Colonic mucosa (tissue), 4 donors: ENCODE measurements around the gene PRDM13. TPM values are rescaled to one million over a fixed set of nuclear protein-coding genes. Genes with fewer than 3 reads are reported as not detected.
"Not testable (repeated sequence)": the region's sequence is repeated elsewhere in the genome, so short reads cannot be mapped to it uniquely, and the experiment has no call there.

ENCODE experiments used
- DNase-seq: peaks from one replicate; pipeline ENCODE4 v3.0.0-alpha.2; 2020
- H3K27ac ChIP-seq: fragments of 200-600 bp; one replicate; pipeline ENCODE4 v1.8.0; 2021
- H3K27me3 ChIP-seq: fragments of 200-600 bp; one replicate; pipeline ENCODE4 v1.8.0; 2021
- H3K36me3 ChIP-seq: fragments of 200-600 bp; one replicate; pipeline ENCODE4 v1.8.0; 2021
- H3K4me1 ChIP-seq: fragments of 200-600 bp; one replicate; pipeline ENCODE4 v1.8.0; 2021; ENCODE audit warnings: mild to moderate bottlenecking
- H3K4me3 ChIP-seq: fragments of 200-600 bp; one replicate; pipeline ENCODE4 v1.8.0; 2021
- H3K9ac ChIP-seq, 2 donors: one replicate each; pipeline ENCODE4 v1.7.0; 2013; ENCODE audit warnings: control low read depth in 2 of 2, low read depth in 2 of 2, low read length in 2 of 2
- H3K9me3 ChIP-seq: fragments of 200-600 bp; one replicate; pipeline ENCODE4 v1.8.0; 2021
- intact Hi-C: fragments of 100-400 bp; cut with DNase I; formaldehyde crosslinking; loops from one replicate; pipeline ENCODE4 v1.14.1; 2022
- total RNA-seq, 2 donors: library from RNA; stranded (reverse); fragmentation: NEBNext Ultra II Directional in 1 of 2; extraction: Animal tissue kit (Norgen Biotek cat#: 25700) in 1 of 2; gene quantifications; one replicate each; pipeline ENCODE4 v1.2.1, GENCODE V29; 2021
- TF ChIP-seq, protein P1 (sequence below): fragments of 200-600 bp; IDR thresholded peaks from one replicate; pipeline ENCODE4 v1.8.0; 2022; ENCODE audit warnings: antibody characterized with exemption, mild to moderate bottlenecking
- donor health status: healthy.
- donor health status: DM: no; HTN: no; CAD: no.
- donor health status: DM: no; HTN: no; CAD: no.

The PRDM13 gene
- total RNA-seq, 2 donors from 2014 or later, result not detected

DNA sequence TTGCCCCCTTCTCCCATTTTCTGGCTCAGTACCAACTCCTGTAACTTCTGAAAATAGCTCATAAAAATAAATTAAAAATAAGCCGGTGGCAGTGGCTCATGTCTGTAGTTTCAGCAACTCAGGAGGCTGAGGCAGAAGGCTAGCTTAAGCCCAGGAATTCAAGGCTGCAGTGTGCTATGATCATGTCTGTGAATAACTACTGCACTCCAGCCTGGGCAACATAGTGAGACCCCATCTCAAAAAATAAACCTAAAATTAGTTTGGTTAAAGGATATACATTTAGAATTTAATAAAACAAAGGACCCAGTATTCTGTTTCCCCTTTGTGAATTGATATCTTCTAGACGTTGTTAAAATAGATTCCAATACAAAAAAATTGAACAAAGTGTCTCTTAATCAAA lies 10.5 kb downstream of the PRDM13 start:
- Histone ChIP-seq H3K27me3 (peaks cover 75% of the 10 kb centered on the region), H3K4me3 (no peak overlapping the region), H3K9ac (no peak overlapping the region), H3K4me1 (peaks cover 12% of the 10 kb centered on the region), H3K27ac (no peak overlapping the region), H3K9me3 (no peaks in the 10 kb centered on the region), H3K36me3 (no peaks in the 10 kb centered on the region)
- TF ChIP-seq, protein P1, sequence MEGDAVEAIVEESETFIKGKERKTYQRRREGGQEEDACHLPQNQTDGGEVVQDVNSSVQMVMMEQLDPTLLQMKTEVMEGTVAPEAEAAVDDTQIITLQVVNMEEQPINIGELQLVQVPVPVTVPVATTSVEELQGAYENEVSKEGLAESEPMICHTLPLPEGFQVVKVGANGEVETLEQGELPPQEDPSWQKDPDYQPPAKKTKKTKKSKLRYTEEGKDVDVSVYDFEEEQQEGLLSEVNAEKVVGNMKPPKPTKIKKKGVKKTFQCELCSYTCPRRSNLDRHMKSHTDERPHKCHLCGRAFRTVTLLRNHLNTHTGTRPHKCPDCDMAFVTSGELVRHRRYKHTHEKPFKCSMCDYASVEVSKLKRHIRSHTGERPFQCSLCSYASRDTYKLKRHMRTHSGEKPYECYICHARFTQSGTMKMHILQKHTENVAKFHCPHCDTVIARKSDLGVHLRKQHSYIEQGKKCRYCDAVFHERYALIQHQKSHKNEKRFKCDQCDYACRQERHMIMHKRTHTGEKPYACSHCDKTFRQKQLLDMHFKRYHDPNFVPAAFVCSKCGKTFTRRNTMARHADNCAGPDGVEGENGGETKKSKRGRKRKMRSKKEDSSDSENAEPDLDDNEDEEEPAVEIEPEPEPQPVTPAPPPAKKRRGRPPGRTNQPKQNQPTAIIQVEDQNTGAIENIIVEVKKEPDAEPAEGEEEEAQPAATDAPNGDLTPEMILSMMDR, result no peak
- DNase-seq, result no peak
- intact Hi-C loops, result loop anchor here (10.0 kb wide), 1 partner anchor 152 kb away; no protein-coding TSS in a partner anchor

DNA sequence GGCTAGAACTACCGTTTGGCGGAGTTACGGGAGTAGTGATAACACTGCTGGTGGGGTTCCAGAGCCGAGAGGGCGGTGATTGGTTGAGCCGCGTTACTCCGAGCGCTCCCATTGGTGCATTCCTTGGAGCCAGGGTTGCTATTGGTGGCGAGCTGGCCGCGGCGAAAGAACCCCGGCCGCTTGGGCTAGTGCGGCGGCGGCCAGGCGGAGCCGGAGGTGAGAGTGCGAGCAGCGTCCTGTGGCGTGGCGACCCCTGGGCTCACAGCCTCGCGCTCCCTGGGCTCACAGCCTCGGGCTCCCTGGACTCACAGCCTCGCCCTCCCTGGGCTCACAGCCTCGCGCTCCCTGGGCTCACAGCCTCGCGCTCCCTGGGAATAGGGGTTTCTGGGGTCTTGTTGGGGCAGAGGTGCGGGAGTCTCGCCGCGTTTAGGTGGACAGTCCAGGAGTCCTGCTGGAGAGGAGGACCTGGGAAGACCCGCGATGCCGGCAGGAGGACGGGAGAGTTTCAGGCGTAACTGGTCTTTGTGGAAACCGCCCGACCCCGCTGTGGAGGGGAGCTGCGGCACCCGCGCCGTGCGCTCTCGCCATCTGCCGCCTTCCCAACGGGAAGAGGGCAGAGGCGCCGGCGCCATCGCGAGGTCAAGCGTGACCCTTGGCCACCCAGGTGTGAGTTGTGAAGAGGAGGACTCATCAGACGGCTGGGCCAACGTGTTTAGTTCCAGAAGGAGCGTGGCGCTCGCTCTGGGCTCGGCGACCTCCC lies 12.2 kb downstream of the PRDM13 start:
- TF ChIP-seq, protein P1, result no peak
- peaks cover 11% of the 10 kb centered on the region for H3K4me1 ChIP-seq
- no peak for DNase-seq
- H3K4me3 ChIP-seq, result no peak overlapping the region
- H3K27me3 ChIP-seq, result peaks cover 60% of the 10 kb centered on the region
- intact Hi-C loops, result loop anchor here (10.0 kb wide), 1 partner anchor 154 kb away; no protein-coding TSS in a partner anchor
- H3K9ac ChIP-seq, result no peak overlapping the region
- no peak overlapping the region for H3K27ac ChIP-seq
- H3K36me3 ChIP-seq, result no peaks in the 10 kb centered on the region
- no peaks in the 10 kb centered on the region for H3K9me3 ChIP-seq

DNA sequence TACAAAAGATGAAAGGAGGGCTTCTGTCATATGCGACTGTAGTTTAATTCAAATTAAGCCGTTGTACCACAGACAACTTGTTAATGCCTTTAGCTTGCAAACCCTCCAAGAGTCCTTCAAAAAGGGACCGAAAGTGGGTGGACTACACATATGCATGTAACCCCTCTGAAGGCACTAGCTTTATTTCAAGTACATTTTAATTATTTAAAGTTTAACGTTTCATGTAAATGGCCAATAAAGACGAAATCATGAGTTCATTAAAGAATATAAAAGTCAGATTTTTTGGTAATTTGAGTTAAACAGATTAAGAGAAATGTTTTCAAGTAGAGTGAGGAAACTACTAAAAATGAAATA lies 12.8 kb downstream of the PRDM13 start:
- Histone ChIP-seq H3K36me3 (no peaks in the 10 kb centered on the region), H3K27me3 (peaks cover 55% of the 10 kb centered on the region), H3K4me3 (no peak overlapping the region), H3K27ac (no peak overlapping the region), H3K9me3 (no peaks in the 10 kb centered on the region), H3K9ac (no peak overlapping the region), H3K4me1 (peaks cover 6% of the 10 kb centered on the region)
- intact Hi-C loops, result loop anchor here (10.0 kb wide), 1 partner anchor 155 kb away; no protein-coding TSS in a partner anchor
- TF ChIP-seq, protein P1, result no peak
- no peak for DNase-seq

DNA sequence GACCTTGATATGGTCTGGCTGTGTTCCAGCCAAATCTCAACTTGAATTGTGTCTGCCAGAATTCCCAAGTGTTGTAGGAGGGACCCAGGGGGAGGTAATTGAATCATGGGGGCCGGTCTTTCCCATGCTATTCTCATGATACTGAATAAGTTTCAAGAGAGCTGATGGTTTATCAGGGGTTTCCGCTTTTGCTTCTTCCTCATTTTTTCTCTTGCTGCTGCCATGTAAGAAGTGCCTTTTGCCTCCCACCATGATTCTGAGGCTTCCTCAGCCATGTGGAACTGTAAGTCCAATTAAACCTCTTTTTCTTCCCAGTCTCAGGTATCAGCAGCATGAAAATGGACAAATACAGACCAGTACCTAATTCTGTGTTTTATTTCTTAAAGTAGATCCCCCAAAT lies 15.4 kb downstream of the PRDM13 start:
- H3K4me3 ChIP-seq, H3K27ac ChIP-seq, H3K36me3 ChIP-seq, H3K9ac ChIP-seq, H3K9me3 ChIP-seq, DNase-seq, H3K4me1 ChIP-seq, intact Hi-C loops: not testable (repeated sequence)
- peaks cover 30% of the 10 kb centered on the region for H3K27me3 ChIP-seq

DNA sequence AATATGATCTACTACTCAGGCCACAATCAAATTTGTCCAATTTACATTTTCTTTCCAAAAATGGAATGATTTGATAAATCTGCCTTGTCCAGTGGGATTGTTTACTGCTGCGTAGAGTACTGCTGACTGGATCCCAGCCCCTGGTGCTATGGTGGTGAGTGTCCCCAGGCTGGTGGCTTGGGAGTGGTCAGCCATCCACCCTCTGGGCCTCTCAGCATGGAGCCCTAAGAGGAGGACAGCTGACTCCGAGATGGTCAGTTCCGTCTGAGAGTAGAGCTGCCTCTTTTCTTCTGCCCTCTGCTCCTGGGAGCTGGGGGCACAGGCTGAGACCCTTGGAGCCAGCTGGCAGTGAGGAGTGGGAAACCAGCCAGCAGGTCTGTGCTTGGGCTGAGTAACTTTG lies 22.7 kb downstream of the PRDM13 start:
- Histone ChIP-seq H3K4me3 (no peak overlapping the region), H3K27me3 (no peaks in the 10 kb centered on the region), H3K27ac (no peak overlapping the region), H3K9ac (no peak overlapping the region), H3K36me3 (no peaks in the 10 kb centered on the region), H3K9me3 (no peaks in the 10 kb centered on the region), H3K4me1 (no peaks in the 10 kb centered on the region)
- DNase-seq, result no peak
- TF ChIP-seq, protein P1, result no peak
- intact Hi-C loops, result no loop called here

DNA sequence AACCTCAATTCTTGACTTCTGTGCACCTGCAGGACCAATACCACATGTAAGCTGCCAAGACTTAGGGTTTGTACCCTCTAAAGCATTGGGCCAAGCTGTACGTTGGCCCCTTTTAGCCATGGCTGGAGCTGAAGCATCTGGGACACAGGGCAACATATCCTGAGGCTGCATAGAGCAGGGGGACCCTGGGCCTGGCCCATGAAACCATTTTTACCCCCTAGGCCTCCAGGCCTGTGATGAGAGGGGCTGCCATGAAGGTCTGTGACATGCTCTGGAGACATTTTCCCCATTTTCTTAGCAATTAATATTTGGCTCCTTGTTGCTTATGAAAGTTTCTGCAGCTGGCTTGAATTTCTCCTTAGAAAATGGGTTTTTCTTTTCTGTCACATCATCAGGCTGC lies 31.0 kb downstream of the PRDM13 start:
- H3K36me3 ChIP-seq, result no peaks in the 10 kb centered on the region
- H3K27me3 ChIP-seq, result no peaks in the 10 kb centered on the region
- H3K9me3 ChIP-seq, result no peaks in the 10 kb centered on the region
- TF ChIP-seq, protein P1, result no peak
- no peak overlapping the region for H3K4me3 ChIP-seq
- H3K27ac ChIP-seq, result no peak overlapping the region
- no peak for DNase-seq
- intact Hi-C loops, result no loop called here
- no peaks in the 10 kb centered on the region for H3K4me1 ChIP-seq
- no peak overlapping the region for H3K9ac ChIP-seq

DNA sequence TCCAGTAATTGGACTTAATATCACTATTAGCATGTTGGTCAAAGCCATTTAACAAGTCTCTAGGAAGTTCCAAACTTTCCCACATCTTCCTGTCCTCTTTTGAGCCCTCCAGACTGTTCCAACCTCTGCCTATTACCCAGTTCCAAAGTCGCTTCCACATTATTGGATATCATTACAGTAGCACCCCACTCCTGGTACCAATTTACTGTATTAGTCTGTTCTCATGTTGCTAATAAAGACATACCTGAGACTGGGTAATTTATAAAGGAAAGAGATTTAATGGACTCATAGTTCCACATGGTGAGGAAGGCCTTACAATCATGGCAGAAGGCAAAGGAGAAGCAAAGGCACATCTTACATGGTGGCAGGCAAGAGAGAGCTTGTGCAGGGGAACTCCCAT lies 31.7 kb downstream of the PRDM13 start:
- DNase-seq, intact Hi-C loops, H3K36me3 ChIP-seq: not testable (repeated sequence)

More for the DNA sequence above, 31.7 kb downstream of the PRDM13 start:
- not testable (repeated sequence) for H3K27ac ChIP-seq, H3K9me3 ChIP-seq, H3K9ac ChIP-seq, H3K27me3 ChIP-seq, H3K4me3 ChIP-seq, H3K4me1 ChIP-seq
